BJ (cell line): ENCODE measurements around the gene DTX4. TPM values are rescaled to one million over a fixed set of nuclear protein-coding genes. Genes with fewer than 3 reads are reported as not detected.

Experiments used
- CTCF ChIA-PET: fragments of 350-600 bp; formaldehyde crosslinking; extraction: SDS; loops from one replicate; lab custom pipeline; 2021; ENCODE audit warnings: antibody characterized with exemption, inconsistent platforms; lab: Yijun Ruan, JAX
- POLR2A ChIA-PET: fragments of 300-600 bp; sonication (Branson Sonifier 250); formaldehyde crosslinking; extraction: SDS; loops from one replicate; lab custom pipeline; 2021; ENCODE audit warnings: antibody characterized with exemption; lab: Charles Lee
- DNase-seq: peaks from one replicate; pipeline ENCODE4 v3.0.0-alpha.2; 2011; ENCODE audit warnings: low read depth
- H3K27me3 ChIP-seq: 2 replicates; pipeline ENCODE4 v1.6.0; 2011; ENCODE audit warnings: low read length; ENCODE audit not compliant: control insufficient read depth, insufficient read depth
- H3K36me3 ChIP-seq: 2 replicates; pipeline ENCODE4 v1.5.1; 2011; ENCODE audit warnings: low read length; ENCODE audit not compliant: control insufficient read depth, insufficient read depth
- H3K4me3 ChIP-seq: 2 replicates; pipeline ENCODE4 v1.5.1; 2011; ENCODE audit warnings: low read depth, mild to moderate bottlenecking, control low read depth, low read length
- CTCF ChIP-seq: IDR thresholded peaks from 2 replicates; pipeline ENCODE4 v1.5.1; 2011; ENCODE audit warnings: low read depth, mild to moderate bottlenecking, control low read depth, inconsistent platforms, low read length, moderate library complexity; ENCODE audit not compliant: insufficient read depth
- polyA plus RNA-seq: library from polyadenylated mRNA; depleted of rRNA; stranded (reverse); fragments of >200 nt; gene quantifications from 2 replicates; pipeline ENCODE4 v1.2.3, GENCODE V29; 2011; rRNA removed
- small RNA-seq: library from RNA; depleted of rRNA; stranded (forward); fragments of <200 nt; gene quantifications from one replicate; pipeline ENCODE3, GENCODE V24; 2012; ENCODE audit warnings: low replicate concordance, low read depth; ENCODE audit not compliant: insufficient read length

DTX4 gene
- polyA plus RNA-seq, 1 experiment = 1.2 TPM

GRCh38 chr11:59249535-59249934 is 77.6 kb downstream of the DTX4 start:
- no peak for TF ChIP-seq CTCF
- no peaks in the 10 kb centered on the region for H3K36me3 ChIP-seq
- DNase-seq = no peak
- H3K4me3 ChIP-seq = no peak overlapping the region
- ChIA-PET POLR2A (no interaction called here), CTCF (interaction anchor here (1.1 kb wide), 1 partner anchor 78 kb away, joined by 4 read pairs; the partner anchor contains the start of gene DTX4)
- H3K27me3 ChIP-seq = no peaks in the 10 kb centered on the region

- no peak for TF ChIP-seq CTCF
- POLR2A ChIA-PET = no interaction called here
- no peak for DNase-seq
Observed at GRCh38 chr11:59253001-59253400, 81.1 kb downstream of the DTX4 start.

GRCh38 chr11:59254286-59254685 is 82.4 kb downstream of the DTX4 start:
- Histone ChIP-seq H3K36me3 (no peaks in the 10 kb centered on the region), H3K4me3 (no peak overlapping the region), H3K27me3 (no peaks in the 10 kb centered on the region)
- POLR2A ChIA-PET = no interaction called here
- CTCF ChIA-PET = interaction anchor here (1.6 kb wide), 2 partner anchors 48 to 83 kb away, joined by 3 read pairs; no protein-coding TSS in a partner anchor
- DNase-seq = no peak
- TF ChIP-seq CTCF = no peak

More at GRCh38 chr11:59253001-59253400, 81.1 kb downstream of the DTX4 start:
- no peaks in the 10 kb centered on the region for H3K27me3 ChIP-seq
- no peak overlapping the region for H3K4me3 ChIP-seq
- no peaks in the 10 kb centered on the region for H3K36me3 ChIP-seq
- CTCF ChIA-PET = interaction anchor here (1.6 kb wide), 2 partner anchors 46 to 82 kb away, joined by 3 read pairs; no protein-coding TSS in a partner anchor

GRCh38 chr11:59255281-59255680 is 83.3 kb downstream of the DTX4 start:
- Histone ChIP-seq H3K27me3 (no peaks in the 10 kb centered on the region), H3K4me3 (no peak overlapping the region), H3K36me3 (no peaks in the 10 kb centered on the region)
- ChIA-PET CTCF (no interaction called here), POLR2A (no interaction called here)
- TF ChIP-seq CTCF = no peak
- no peak for DNase-seq

Small RNA genes lying within 50 kb of the gene (small RNA-seq; reads per million reads assigned to genes)
- not detected for gene RN7SL42P

Other genes starting within 250 kb of the DTX4 start
- gene GLYATL1, start 232.6 kb upstream of the DTX4 start, polyA plus RNA-seq = 0.26 and 0.49 TPM in 2 replicates
- gene GLYATL1B, start 85.8 kb upstream of the DTX4 start, polyA plus RNA-seq = not detected in 2 replicates
- 0.76 and 1.9 TPM in 2 replicates for gene FAM111B, start 64.9 kb upstream of the DTX4 start, polyA plus RNA-seq
- gene FAM111A, start 29.3 kb upstream of the DTX4 start, polyA plus RNA-seq = 19.7 and 30.3 TPM in 2 replicates
- gene MPEG1, start 40.8 kb downstream of the DTX4 start, polyA plus RNA-seq = not detected in 2 replicates
- not detected in 2 replicates for gene OR5AN1, start 186.8 kb downstream of the DTX4 start, polyA plus RNA-seq